ENCODE measurements around the gene CRLF2. TPM values are rescaled to one million over a fixed set of nuclear protein-coding genes. Genes with fewer than 3 reads are reported as not detected.

The CRLF2 gene
- total RNA-seq, 1 experiment from 2014 or later = 0.34 TPM

- no peak for TF ChIP-seq ZBTB33 (IDR thresholded peaks at IDR 0.05; ENCODE audit: extremely low read depth, insufficient replicate concordance, low read length)
- no peak for TF ChIP-seq EGR1 (IDR thresholded peaks at IDR 0.05; ENCODE audit: low read depth)
- no peak for TF ChIP-seq RAD21 (IDR thresholded peaks at IDR 0.05; ENCODE audit: low read depth)
- no peak for TF ChIP-seq REST (IDR thresholded peaks at IDR 0.05; ENCODE audit: low read depth)
Observed at GRCh38 chrX:1249101-1249887, 36.8 kb upstream of the CRLF2 start (continued).

GRCh38 chrX:1248331-1249061 is 36.0 kb upstream of the CRLF2 start:
- ChIA-PET RAD21 (ENCODE audit: low non-redundant PET in 1 of 2, low total read pairs in 2 of 2, uncharacterized antibody in 2 of 2, unreplicated experiment in 2 of 2) (no interaction called here), CTCF (no interaction called here), POLR2A (no interaction called here)
- no peaks in the 10 kb centered on the region for H3K9me2 ChIP-seq (ENCODE audit: insufficient read depth)
- TF ChIP-seq EGR1 (IDR thresholded peaks at IDR 0.05; ENCODE audit: low read depth) (no peak), CBX3 (IDR thresholded peaks at IDR 0.05; ENCODE audit: low read depth) (no peak), JUND (IDR thresholded peaks at IDR 0.05) (no peak), EZH2phosphoT487 (IDR thresholded peaks at IDR 0.05; ENCODE audit: borderline replicate concordance) (no peak), SIN3A (IDR thresholded peaks at IDR 0.05; ENCODE audit: low read depth) (no peak), REST (IDR thresholded peaks at IDR 0.05; ENCODE audit: low read depth) (no peak), MAX (IDR thresholded peaks at IDR 0.05) (no peak)
- peaks cover 7 to 37% of the 10 kb centered on the region in 2 experiments for H3K4me1 ChIP-seq (ENCODE audit: control insufficient read depth in 1 of 2, insufficient read depth in 2 of 2, low read length in 2 of 2)
- H4K20me1 ChIP-seq (ENCODE audit: insufficient read depth) = no peaks in the 10 kb centered on the region
- DNase-seq (ENCODE audit: low read depth, low spot score) (no peak), ATAC-seq (no peak)
- H3K9ac ChIP-seq (ENCODE audit: low read length) = peak overlapping the region; percentile 44
- H2AFZ ChIP-seq (ENCODE audit: low read depth, low read length, poor library complexity, severe bottlenecking) = no peak overlapping the region
- no TSS peak for BruUV-seq (replicated peaks)
- H3K27ac ChIP-seq (ENCODE audit: low read depth, low read length) = peak overlapping the region; percentile 45; the same call in 1 of the 2 replicates
- intact Hi-C loops (cut with micrococcal nuclease) = no loop called here
- no peaks in the 10 kb centered on the region for H3K79me2 ChIP-seq (ENCODE audit: insufficient read depth, low read length)
- peak overlapping the region; percentile 70 for H3K4me2 ChIP-seq (ENCODE audit: low read length)
- H3K36me3 ChIP-seq (ENCODE audit: control insufficient read depth in 1 of 2, insufficient read depth in 2 of 2, low read length in 2 of 2) = no peaks in the 10 kb centered on the region
- H3K9me3 ChIP-seq (ENCODE audit: control insufficient read depth in 1 of 2, insufficient read depth in 1 of 2, low read depth in 1 of 2, low read length in 2 of 2) = no peaks in the 10 kb centered on the region
- peak overlapping the region; percentile 10 to 26 for H3K4me3 ChIP-seq (replicated peaks in 1 of 2; ENCODE audit: low read depth in 1 of 2, low read length in 2 of 2)
- H3K27me3 ChIP-seq (ENCODE audit: insufficient read depth, low read length) = no peaks in the 10 kb centered on the region
